Measurements from ENCODE around the gene ICAM5. TPM values are rescaled to one million over a fixed set of nuclear protein-coding genes. Genes with fewer than 3 reads are reported as not detected.

The ICAM5 gene
- polyA plus RNA-seq, 1 donor (not counting 4 experiments of a cell fraction or from before 2014, with no cell fraction given), result 0.20 TPM

DNA sequence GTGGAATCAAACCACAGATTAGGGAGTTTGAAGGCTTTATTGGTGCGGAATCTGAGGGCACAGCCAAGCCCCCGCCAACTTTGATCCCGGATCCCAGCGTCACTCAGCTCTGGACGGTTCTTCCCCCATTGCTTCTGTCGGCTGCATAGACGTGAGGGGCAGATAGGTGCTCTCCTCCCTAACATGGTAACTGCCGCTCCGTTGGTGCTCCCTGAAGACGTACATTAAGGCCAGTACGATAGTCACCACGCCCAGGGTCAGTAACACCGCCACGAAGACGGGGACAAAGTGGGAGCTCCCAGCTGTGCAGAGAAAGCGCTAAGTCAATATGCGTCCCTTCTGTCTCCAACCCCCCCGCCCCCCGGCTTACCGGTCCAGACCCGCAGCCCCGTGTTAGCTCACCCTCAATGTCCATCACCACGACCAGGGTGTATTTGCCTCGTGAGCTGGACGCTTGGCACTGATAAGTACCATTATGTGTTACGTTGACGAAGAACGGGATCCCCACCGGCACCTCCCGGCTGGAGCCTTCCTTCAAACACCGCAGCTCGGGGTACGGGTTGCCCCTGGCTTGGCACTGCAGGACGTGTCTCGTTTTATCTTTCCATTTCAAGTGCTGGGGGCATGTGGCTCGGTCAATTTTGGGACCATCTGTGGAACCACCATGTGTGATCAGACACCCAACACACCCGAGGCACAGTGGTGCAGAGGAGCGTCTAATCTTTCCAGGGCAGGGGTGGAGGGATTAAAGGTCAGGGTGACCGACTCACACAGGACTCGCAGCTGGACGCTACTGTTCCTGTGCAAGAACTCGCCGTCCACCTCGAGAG lies 44.2 kb downstream of the ICAM5 start:
- Histone ChIP-seq H3K27me3 (ENCODE audit: control insufficient read depth, extremely low read depth, insufficient read depth, low read length) (no peaks in the 10 kb centered on the region), H3K9ac (ENCODE audit: control insufficient read depth, extremely low read depth, insufficient read depth, low read length) (peak overlapping the region; percentile 66), H3K27ac (ENCODE audit: control insufficient read depth, insufficient read depth, low read length) (peak overlapping the region; percentile 26), H3K79me2 (ENCODE audit: control insufficient read depth, insufficient read depth, low read length) (peaks cover 33% of the 10 kb centered on the region), H3K36me3 (ENCODE audit: control insufficient read depth in 2 of 2, extremely low read depth in 1 of 2, insufficient read depth in 2 of 2, low read length in 2 of 2) (peaks cover 4 to 10% of the 10 kb centered on the region in 2 experiments), H3K4me1 (ENCODE audit: control insufficient read depth, extremely low read depth, insufficient read depth, low read length) (peaks cover 19% of the 10 kb centered on the region), H2AFZ (ENCODE audit: control insufficient read depth, low read length) (peak overlapping the region; percentile 94), H3K4me3 (ENCODE audit: control insufficient read depth in 2 of 3, extremely low read depth in 1 of 3, insufficient read depth in 2 of 3, low read depth in 1 of 3, low read length in 3 of 3) (peak overlapping the region; percentile 70 to 94 (median 92)), H3K9me3 (ENCODE audit: control insufficient read depth, low read depth, low read length) (no peaks in the 10 kb centered on the region), H3K9me1 (ENCODE audit: control insufficient read depth, extremely low read depth, insufficient read depth, low read length) (no peaks in the 10 kb centered on the region), H4K20me1 (ENCODE audit: control insufficient read depth, extremely low read depth, insufficient read depth, low read length) (no peaks in the 10 kb centered on the region), H3K4me2 (ENCODE audit: control insufficient read depth, extremely low read depth, insufficient read depth, low read depth, low read length) (peak overlapping the region; percentile 99)
- no peak for TF ChIP-seq EZH2 (IDR thresholded peaks at IDR 0.05; ENCODE audit: low read length)
- TF ChIP-seq, protein P1, sequence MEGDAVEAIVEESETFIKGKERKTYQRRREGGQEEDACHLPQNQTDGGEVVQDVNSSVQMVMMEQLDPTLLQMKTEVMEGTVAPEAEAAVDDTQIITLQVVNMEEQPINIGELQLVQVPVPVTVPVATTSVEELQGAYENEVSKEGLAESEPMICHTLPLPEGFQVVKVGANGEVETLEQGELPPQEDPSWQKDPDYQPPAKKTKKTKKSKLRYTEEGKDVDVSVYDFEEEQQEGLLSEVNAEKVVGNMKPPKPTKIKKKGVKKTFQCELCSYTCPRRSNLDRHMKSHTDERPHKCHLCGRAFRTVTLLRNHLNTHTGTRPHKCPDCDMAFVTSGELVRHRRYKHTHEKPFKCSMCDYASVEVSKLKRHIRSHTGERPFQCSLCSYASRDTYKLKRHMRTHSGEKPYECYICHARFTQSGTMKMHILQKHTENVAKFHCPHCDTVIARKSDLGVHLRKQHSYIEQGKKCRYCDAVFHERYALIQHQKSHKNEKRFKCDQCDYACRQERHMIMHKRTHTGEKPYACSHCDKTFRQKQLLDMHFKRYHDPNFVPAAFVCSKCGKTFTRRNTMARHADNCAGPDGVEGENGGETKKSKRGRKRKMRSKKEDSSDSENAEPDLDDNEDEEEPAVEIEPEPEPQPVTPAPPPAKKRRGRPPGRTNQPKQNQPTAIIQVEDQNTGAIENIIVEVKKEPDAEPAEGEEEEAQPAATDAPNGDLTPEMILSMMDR (optimal IDR thresholded peaks at IDR 0.05 in 1 of 3, IDR thresholded peaks at IDR 0.05 in 1 of 3, conservative IDR thresholded peaks at IDR 0.05 in 1 of 3; ENCODE audit: extremely low read depth in 1 of 3, insufficient read depth in 2 of 3, low read length in 3 of 3), result no peak
- dilution Hi-C loops (cut with MboI; ENCODE audit: extremely low pct_ligation_motif_present, low sequenced_read_pairs), result no loop called here
- DNase-seq (ENCODE audit: low read depth, low spot score) (no peak), FAIRE-seq (no peak)

DNA sequence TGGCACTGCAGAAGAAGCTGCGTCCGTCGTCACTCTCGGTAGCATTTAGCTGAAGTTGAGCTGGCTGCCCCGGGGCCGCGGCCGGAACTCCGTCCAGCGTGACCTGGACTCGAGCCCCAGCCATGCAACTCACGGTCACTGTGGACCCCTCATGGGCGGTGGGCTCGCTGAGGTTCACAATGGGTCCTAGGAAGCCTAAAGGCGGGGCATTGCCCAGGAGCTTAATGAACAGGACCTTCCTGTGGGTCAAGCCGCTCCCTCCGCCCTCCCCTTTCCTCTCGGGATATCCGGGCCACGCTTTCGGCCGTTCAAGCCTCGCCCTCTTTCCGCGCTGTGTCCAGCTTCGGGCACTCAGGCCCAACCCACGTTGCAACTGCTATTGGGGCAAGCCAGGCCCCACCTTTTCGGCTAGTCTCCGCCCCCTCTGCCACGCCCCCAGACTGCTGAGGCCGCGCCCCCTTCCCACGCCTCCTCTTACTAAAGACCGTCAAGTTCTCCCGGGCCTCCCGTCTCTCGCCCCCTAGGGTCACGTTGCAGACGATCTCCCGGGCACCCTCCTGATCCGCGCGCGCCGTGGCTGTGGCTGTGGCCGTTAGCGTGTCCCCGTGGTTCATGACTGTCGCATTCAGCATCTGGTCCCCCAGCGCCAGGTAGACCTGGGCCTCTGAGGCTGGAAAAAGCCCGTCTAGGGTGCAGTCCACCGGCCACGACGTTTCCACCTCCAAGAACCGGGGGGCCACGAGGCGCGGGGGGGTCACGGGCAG lies 45.0 kb downstream of the ICAM5 start:
- no peak for FAIRE-seq
- peaks cover 27% of the 10 kb centered on the region for H3K79me2 ChIP-seq (ENCODE audit: control insufficient read depth, insufficient read depth, low read length)
- H3K9ac ChIP-seq (ENCODE audit: control insufficient read depth, extremely low read depth, insufficient read depth, low read length), result peak overlapping the region; percentile 66
- TF ChIP-seq EZH2 (IDR thresholded peaks at IDR 0.05; ENCODE audit: low read length), result no peak
- TF ChIP-seq, protein P1 (optimal IDR thresholded peaks at IDR 0.05 in 1 of 3, IDR thresholded peaks at IDR 0.05 in 1 of 3, conservative IDR thresholded peaks at IDR 0.05 in 1 of 3; ENCODE audit: extremely low read depth in 1 of 3, insufficient read depth in 2 of 3, low read length in 3 of 3), result no peak
- no peaks in the 10 kb centered on the region for H3K9me1 ChIP-seq (ENCODE audit: control insufficient read depth, extremely low read depth, insufficient read depth, low read length)
- no peaks in the 10 kb centered on the region for H4K20me1 ChIP-seq (ENCODE audit: control insufficient read depth, extremely low read depth, insufficient read depth, low read length)
- H3K4me2 ChIP-seq (ENCODE audit: control insufficient read depth, extremely low read depth, insufficient read depth, low read depth, low read length), result peak overlapping the region; percentile 99
- H3K27me3 ChIP-seq (ENCODE audit: control insufficient read depth, extremely low read depth, insufficient read depth, low read length), result no peaks in the 10 kb centered on the region
- peaks cover 19% of the 10 kb centered on the region for H3K4me1 ChIP-seq (ENCODE audit: control insufficient read depth, extremely low read depth, insufficient read depth, low read length)
- peaks cover 4 to 7% of the 10 kb centered on the region in 2 experiments for H3K36me3 ChIP-seq (ENCODE audit: control insufficient read depth in 2 of 2, extremely low read depth in 1 of 2, insufficient read depth in 2 of 2, low read length in 2 of 2)
- no peak overlapping the region for H3K27ac ChIP-seq (ENCODE audit: control insufficient read depth, insufficient read depth, low read length)
- no peaks in the 10 kb centered on the region for H3K9me3 ChIP-seq (ENCODE audit: control insufficient read depth, low read depth, low read length)
- dilution Hi-C loops (cut with MboI; ENCODE audit: extremely low pct_ligation_motif_present, low sequenced_read_pairs), result no loop called here
- peak overlapping the region; percentile 70 to 94 (median 92) for H3K4me3 ChIP-seq (ENCODE audit: control insufficient read depth in 2 of 3, extremely low read depth in 1 of 3, insufficient read depth in 2 of 3, low read depth in 1 of 3, low read length in 3 of 3)
- peak; percentile 59 for DNase-seq (ENCODE audit: low read depth, low spot score)
- peak overlapping the region; percentile 94 for H2AFZ ChIP-seq (ENCODE audit: control insufficient read depth, low read length)

Measured in keratinocyte (primary cell).